Central memory CD8-positive, alpha-beta T cell (primary cell): ENCODE results near the gene SULT1C4.

ENCODE experiments used
- ATAC-seq: fragments of 150-1000 bp; cut with Tn5 transposase; replicated peaks from 2 replicates; pipeline ENCODE4 v1.10.0; 2022; ENCODE audit warnings: mild to moderate bottlenecking, moderate FRiP score, moderate number of reproducible peaks; ENCODE audit not compliant: poor library complexity, severe bottlenecking; ENCODE audit errors: extremely low read depth
- DNase-seq, 2 donors: peaks; one replicate each; pipeline ENCODE4 v3.0.0; 2021; ENCODE audit warnings: low spot score in 2 of 2
- H3K27ac Mint-ChIP-seq: one replicate; pipeline ENCODE4 v1.8.0; 2022; ENCODE audit warnings: low read depth, mild to moderate bottlenecking, moderate library complexity, mixed read lengths
- H3K27me3 Mint-ChIP-seq: one replicate; pipeline ENCODE4 v1.8.0; 2022; ENCODE audit warnings: mixed read lengths
- H3K36me3 Mint-ChIP-seq: one replicate; pipeline ENCODE4 v1.8.0; 2022; ENCODE audit warnings: mild to moderate bottlenecking, moderate library complexity, mixed read lengths; ENCODE audit not compliant: insufficient read depth
- H3K4me1 Mint-ChIP-seq: one replicate; pipeline ENCODE4 v1.8.0; 2022; ENCODE audit warnings: mixed read lengths
- H3K4me3 Mint-ChIP-seq: one replicate; pipeline ENCODE4 v1.8.0; 2022; ENCODE audit warnings: mild to moderate bottlenecking, moderate library complexity, mixed read lengths
- H3K9me3 Mint-ChIP-seq: one replicate; pipeline ENCODE4 v1.8.0; 2022; ENCODE audit warnings: mixed read lengths

The SULT1C4 gene

GRCh38 chr2:108360776-108361468 lies 16.8 kb upstream of the SULT1C4 start:
- no peaks in the 10 kb centered on the region for H3K9me3 Mint-ChIP-seq
- H3K4me3 Mint-ChIP-seq = no peak overlapping the region
- peaks cover 55% of the 10 kb centered on the region for H3K27me3 Mint-ChIP-seq
- H3K4me1 Mint-ChIP-seq = no peaks in the 10 kb centered on the region
- no peak for DNase-seq
- H3K36me3 Mint-ChIP-seq = peaks cover 1% of the 10 kb centered on the region
- no peak overlapping the region for H3K27ac Mint-ChIP-seq
- no peak for ATAC-seq

DNA sequence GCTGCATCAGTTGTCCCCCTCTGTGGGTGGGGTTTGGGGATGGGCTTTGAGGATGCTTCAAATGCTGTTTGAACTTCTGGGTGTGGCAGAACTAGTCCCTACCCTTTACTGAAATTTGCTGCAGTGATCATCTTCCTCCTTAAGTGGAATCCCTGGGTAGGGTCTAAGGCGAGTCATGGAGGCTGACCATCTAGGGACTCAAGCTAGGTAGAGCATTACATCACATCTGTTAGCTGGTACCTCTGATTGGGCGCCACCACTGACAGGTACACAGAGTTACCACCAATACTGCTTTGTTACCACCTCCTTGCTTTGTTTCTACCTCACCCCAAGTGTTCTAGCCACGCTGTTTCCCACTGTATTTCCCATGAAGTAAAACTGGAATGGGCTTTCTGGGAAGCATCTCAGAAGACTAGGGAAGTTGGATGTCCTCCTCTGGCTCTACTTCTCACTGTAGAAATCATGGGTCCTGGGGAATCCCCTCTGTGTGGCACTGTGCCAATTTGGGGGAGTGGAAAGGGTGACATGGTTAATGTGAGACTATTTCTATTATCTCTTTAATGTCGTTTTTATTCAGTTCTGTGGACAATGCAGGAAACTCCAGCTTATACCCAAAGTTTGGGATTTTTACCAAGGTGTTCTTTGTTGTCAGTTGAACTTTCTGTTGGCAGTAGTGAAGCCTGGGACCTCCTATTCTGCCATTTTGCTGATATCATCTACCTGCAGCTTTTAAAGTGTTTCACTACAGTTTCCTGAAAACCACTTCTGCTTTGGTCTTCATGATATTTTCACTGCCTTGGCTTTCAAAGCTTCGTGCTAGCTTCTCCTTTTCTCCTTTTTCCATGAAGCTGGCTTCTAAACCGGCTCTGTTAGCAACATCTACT lies 14.5 kb upstream of the SULT1C4 start:
- H3K4me3 Mint-ChIP-seq = no peak overlapping the region
- no peak for DNase-seq
- no peak for ATAC-seq
- H3K36me3 Mint-ChIP-seq = no peaks in the 10 kb centered on the region
- peaks cover 62% of the 10 kb centered on the region for H3K27me3 Mint-ChIP-seq
- H3K9me3 Mint-ChIP-seq = no peaks in the 10 kb centered on the region
- H3K4me1 Mint-ChIP-seq = no peaks in the 10 kb centered on the region
- no peak overlapping the region for H3K27ac Mint-ChIP-seq

DNA sequence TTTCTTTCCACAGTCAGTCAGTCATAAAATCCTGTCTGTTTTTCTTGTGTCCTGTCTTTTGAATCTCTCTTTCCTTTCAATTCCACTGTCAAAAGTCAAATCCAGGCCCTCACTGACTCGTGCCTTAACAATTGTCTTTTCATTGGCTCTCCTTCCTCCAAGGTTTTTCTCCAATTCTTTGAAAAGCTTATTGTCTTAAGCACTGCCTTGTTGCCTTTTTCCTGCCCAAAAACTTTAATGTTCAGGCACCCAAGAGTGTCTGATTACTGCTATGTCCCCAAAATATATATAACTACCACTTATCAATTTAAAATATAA lies 13.9 kb upstream of the SULT1C4 start:
- Mint-ChIP-seq H3K36me3 (no peaks in the 10 kb centered on the region), H3K4me3 (no peak overlapping the region), H3K27me3 (peaks cover 60% of the 10 kb centered on the region), H3K27ac (no peak overlapping the region), H3K9me3 (no peaks in the 10 kb centered on the region), H3K4me1 (no peaks in the 10 kb centered on the region)
- DNase-seq (no peak), ATAC-seq (no peak)

GRCh38 chr2:108364676-108365297 lies 13.0 kb upstream of the SULT1C4 start:
- peaks cover 50% of the 10 kb centered on the region for H3K27me3 Mint-ChIP-seq
- DNase-seq = no peak
- no peak overlapping the region for H3K27ac Mint-ChIP-seq
- ATAC-seq = no peak
- no peaks in the 10 kb centered on the region for H3K36me3 Mint-ChIP-seq
- no peaks in the 10 kb centered on the region for H3K4me1 Mint-ChIP-seq
- H3K4me3 Mint-ChIP-seq = no peak overlapping the region
- H3K9me3 Mint-ChIP-seq = no peaks in the 10 kb centered on the region

GRCh38 chr2:108365656-108366055 lies 12.1 kb upstream of the SULT1C4 start:
- Mint-ChIP-seq H3K4me3 (no peak overlapping the region), H3K9me3 (no peaks in the 10 kb centered on the region), H3K27ac (no peak overlapping the region), H3K36me3 (no peaks in the 10 kb centered on the region), H3K4me1 (no peaks in the 10 kb centered on the region), H3K27me3 (peaks cover 42% of the 10 kb centered on the region)
- DNase-seq = no peak
- no peak for ATAC-seq

- no peaks in the 10 kb centered on the region for H3K36me3 Mint-ChIP-seq
- peaks cover 33% of the 10 kb centered on the region for H3K27me3 Mint-ChIP-seq
- H3K4me1 Mint-ChIP-seq = no peaks in the 10 kb centered on the region
- no peak for ATAC-seq
- H3K9me3 Mint-ChIP-seq = no peaks in the 10 kb centered on the region
- no peak overlapping the region for H3K27ac Mint-ChIP-seq
- DNase-seq = no peak
- no peak overlapping the region for H3K4me3 Mint-ChIP-seq
Measured at GRCh38 chr2:108367014-108367413, 10.7 kb upstream of the SULT1C4 start.

DNA sequence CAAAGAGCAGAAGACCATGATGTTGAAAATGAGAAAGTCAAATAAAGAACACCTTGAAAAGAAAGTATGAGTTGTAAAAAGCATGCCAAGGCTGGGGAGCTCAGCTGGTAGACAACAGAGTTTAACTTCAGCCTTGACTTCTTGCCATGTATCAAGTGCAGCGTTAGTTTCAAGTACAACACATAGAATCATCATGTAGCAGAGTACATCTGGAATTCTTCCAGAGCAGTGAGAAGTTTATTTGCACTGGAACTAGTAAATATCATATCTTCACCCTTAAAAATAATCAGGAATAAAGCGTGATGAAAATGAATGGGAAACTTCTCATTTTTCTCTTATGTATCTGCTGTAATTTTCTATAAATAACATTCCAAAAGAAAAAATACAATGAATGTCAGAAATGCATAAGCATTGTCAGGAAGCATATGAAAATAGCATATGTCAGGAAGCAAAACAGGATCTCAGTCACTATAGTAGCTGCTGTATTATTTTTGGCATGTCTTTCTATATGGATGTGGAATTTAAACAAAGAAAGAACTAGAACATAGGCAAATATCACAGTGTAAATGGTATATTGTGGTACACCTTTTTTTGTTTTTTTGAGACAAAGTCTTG lies 10.1 kb upstream of the SULT1C4 start:
- Mint-ChIP-seq H3K27ac (no peak overlapping the region), H3K4me1 (no peaks in the 10 kb centered on the region), H3K9me3 (no peaks in the 10 kb centered on the region), H3K36me3 (no peaks in the 10 kb centered on the region), H3K27me3 (peaks cover 33% of the 10 kb centered on the region), H3K4me3 (no peak overlapping the region)
- ATAC-seq (no peak), DNase-seq (no peak)

- DNase-seq (no peak), ATAC-seq (no peak)
- H3K27me3 Mint-ChIP-seq = peaks cover 18% of the 10 kb centered on the region
- H3K4me3 Mint-ChIP-seq = no peak overlapping the region
- H3K36me3 Mint-ChIP-seq = peaks cover 2% of the 10 kb centered on the region
- no peaks in the 10 kb centered on the region for H3K9me3 Mint-ChIP-seq
- H3K27ac Mint-ChIP-seq = no peak overlapping the region
- H3K4me1 Mint-ChIP-seq = no peaks in the 10 kb centered on the region
Measured at GRCh38 chr2:108369153-108369552, 8.6 kb upstream of the SULT1C4 start.

DNA sequence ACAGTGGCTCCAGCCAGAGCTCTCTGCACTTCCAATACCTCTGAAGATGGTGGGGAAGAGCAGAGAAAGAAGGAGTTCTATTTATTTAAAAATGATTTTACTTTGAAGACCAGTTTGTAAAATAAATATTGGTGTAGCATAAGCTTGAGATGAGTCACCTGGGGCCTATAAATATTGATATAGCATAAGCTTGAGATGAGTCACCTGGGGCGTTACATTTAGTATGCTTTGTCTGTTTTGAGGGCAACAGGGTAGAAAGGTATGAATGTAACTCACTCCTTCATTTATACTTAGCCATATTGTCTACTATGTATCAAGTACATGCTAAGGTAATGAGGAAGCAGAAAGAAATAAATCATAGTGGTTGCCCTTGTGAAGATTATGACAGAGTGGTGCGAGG lies 7.7 kb upstream of the SULT1C4 start:
- no peak for ATAC-seq
- no peak for DNase-seq
- peaks cover 15% of the 10 kb centered on the region for H3K27me3 Mint-ChIP-seq
- peaks cover 2% of the 10 kb centered on the region for H3K36me3 Mint-ChIP-seq
- H3K27ac Mint-ChIP-seq = no peak overlapping the region
- no peaks in the 10 kb centered on the region for H3K4me1 Mint-ChIP-seq
- H3K9me3 Mint-ChIP-seq = no peaks in the 10 kb centered on the region
- no peak overlapping the region for H3K4me3 Mint-ChIP-seq

GRCh38 chr2:108376774-108377173 lies 980 bp upstream of the SULT1C4 start:
- Mint-ChIP-seq H3K27me3 (peaks cover 10% of the 10 kb centered on the region), H3K27ac (no peak overlapping the region), H3K9me3 (no peaks in the 10 kb centered on the region), H3K36me3 (peaks cover 2% of the 10 kb centered on the region), H3K4me3 (no peak overlapping the region), H3K4me1 (no peaks in the 10 kb centered on the region)
- ATAC-seq = no peak
- no peak for DNase-seq

DNA sequence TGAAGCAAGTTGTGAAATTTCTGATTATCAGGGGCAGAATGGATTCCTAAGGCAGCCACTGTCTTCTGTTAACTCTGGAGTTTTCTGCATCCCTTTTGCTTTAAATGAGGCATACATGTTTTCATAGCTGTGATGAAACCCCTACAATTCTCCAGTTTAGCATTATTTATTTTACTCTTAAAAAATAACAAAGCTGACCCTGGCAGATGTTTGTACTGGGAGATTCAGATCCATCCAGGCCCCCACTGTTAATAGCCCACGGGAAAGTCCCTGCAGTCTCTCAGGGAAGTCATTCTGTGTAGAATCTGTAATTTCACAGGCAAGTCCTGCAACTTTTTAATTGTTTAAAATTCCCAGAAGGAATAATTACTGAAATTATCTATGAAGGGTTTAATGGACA lies 353 bp upstream of the SULT1C4 start:
- peaks cover 2% of the 10 kb centered on the region for H3K36me3 Mint-ChIP-seq
- H3K9me3 Mint-ChIP-seq = no peaks in the 10 kb centered on the region
- no peak overlapping the region for H3K4me3 Mint-ChIP-seq
- H3K4me1 Mint-ChIP-seq = no peaks in the 10 kb centered on the region
- no peak overlapping the region for H3K27ac Mint-ChIP-seq
- ATAC-seq (no peak), DNase-seq (no peak)
- peaks cover 10% of the 10 kb centered on the region for H3K27me3 Mint-ChIP-seq

GRCh38 chr2:108378851-108379250 lies 1.1 kb downstream of the SULT1C4 start:
- DNase-seq (no peak), ATAC-seq (no peak)
- peaks cover 2% of the 10 kb centered on the region for H3K36me3 Mint-ChIP-seq
- H3K4me1 Mint-ChIP-seq = no peaks in the 10 kb centered on the region
- no peak overlapping the region for H3K4me3 Mint-ChIP-seq
- H3K9me3 Mint-ChIP-seq = no peaks in the 10 kb centered on the region
- peaks cover 19% of the 10 kb centered on the region for H3K27me3 Mint-ChIP-seq
- H3K27ac Mint-ChIP-seq = no peak overlapping the region
